Esophagus muscularis mucosa (tissue), 4 donors: ENCODE measurements around the gene HOXD11.

ENCODE experiments used
- EP300 ChIP-seq: sonication (generic); formaldehyde crosslinking; IDR thresholded peaks from one replicate; pipeline ENCODE4 v1.6.1; 2017; ENCODE audit warnings: antibody characterized with exemption
- POLR2A ChIP-seq: fragments of 450-650 bp; IDR thresholded peaks from one replicate; pipeline ENCODE4 v1.6.1; 2017; ENCODE audit warnings: antibody characterized with exemption, moderate library complexity, mild to moderate bottlenecking, low read depth
- POLR2AphosphoS5 ChIP-seq, 2 donors: sonication (generic); formaldehyde crosslinking; IDR thresholded peaks; one replicate each; pipeline ENCODE4 v1.6.1; 2017; ENCODE audit warnings: antibody characterized with exemption in 2 of 2
- TF ChIP-seq, protein P1 (sequence below), 3 experiments: fragments of 200-600 bp in 2 of 3; fragments of 450-650 bp in 1 of 3; sonication (generic) in 2 of 3; IDR thresholded peaks; one replicate each; pipeline ENCODE4 v1.5.1; 2017 to 2019; ENCODE audit warnings: antibody characterized with exemption in 3 of 3, mild to moderate bottlenecking in 2 of 3, moderate library complexity in 1 of 3

DNA sequence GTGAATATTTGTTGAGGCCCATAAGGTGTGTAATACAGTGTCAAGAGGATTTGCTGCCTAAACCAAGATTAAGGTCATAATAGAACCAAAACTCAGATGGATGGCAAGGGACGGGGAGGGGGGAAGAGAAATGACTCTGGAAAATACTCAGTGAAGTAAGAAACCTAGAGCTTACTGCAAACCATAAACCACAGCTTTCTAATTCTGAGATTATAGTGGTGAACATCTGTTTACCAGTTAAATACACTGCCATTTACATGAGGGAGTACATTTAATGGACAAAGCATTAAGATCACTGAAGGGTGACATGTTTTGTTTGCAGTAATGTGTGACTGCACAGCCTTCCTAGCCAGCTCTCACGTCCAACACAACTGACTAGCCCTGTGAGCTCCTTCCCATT lies 43.1 kb upstream of the HOXD11 start:
- TF ChIP-seq, protein P1, sequence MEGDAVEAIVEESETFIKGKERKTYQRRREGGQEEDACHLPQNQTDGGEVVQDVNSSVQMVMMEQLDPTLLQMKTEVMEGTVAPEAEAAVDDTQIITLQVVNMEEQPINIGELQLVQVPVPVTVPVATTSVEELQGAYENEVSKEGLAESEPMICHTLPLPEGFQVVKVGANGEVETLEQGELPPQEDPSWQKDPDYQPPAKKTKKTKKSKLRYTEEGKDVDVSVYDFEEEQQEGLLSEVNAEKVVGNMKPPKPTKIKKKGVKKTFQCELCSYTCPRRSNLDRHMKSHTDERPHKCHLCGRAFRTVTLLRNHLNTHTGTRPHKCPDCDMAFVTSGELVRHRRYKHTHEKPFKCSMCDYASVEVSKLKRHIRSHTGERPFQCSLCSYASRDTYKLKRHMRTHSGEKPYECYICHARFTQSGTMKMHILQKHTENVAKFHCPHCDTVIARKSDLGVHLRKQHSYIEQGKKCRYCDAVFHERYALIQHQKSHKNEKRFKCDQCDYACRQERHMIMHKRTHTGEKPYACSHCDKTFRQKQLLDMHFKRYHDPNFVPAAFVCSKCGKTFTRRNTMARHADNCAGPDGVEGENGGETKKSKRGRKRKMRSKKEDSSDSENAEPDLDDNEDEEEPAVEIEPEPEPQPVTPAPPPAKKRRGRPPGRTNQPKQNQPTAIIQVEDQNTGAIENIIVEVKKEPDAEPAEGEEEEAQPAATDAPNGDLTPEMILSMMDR (IDR thresholded peaks at IDR 0.05): no peak
- TF ChIP-seq EP300 (no peak), POLR2AphosphoS5 (IDR thresholded peaks at IDR 0.05) (no peak), POLR2A (no peak)
